A673 (cell line): Measurements from ENCODE around the gene CDKN2C. TPM values are rescaled to one million over a fixed set of nuclear protein-coding genes. Genes with fewer than 3 reads are reported as not detected.

ENCODE experiments used
- Bru-seq: library from RNA; stranded (reverse); fragments of 400-500 nt; gene quantifications from one replicate; lab custom pipeline; 2021; lab: Mats Ljungman, UMichigan
- BruChase-seq, 2 experiments: library from RNA; stranded (reverse); fragments of 400-500 nt; gene quantifications; one replicate each; lab custom pipeline; 2021; lab: Mats Ljungman, UMichigan
- BruUV-seq: library from RNA; stranded (reverse); fragments of 400-500 nt; replicated peaks from 2 replicates; lab custom pipeline; 2021; lab: Mats Ljungman, UMichigan
- CTCF ChIA-PET: fragments of 300-600 bp; sonication (Branson Sonifier 250); formaldehyde crosslinking; loops from one replicate; lab custom pipeline; 2022; ENCODE audit warnings: antibody characterized with exemption; lab: Charles Lee
- POLR2A ChIA-PET: fragments of 300-600 bp; sonication (Branson Sonifier 250); formaldehyde crosslinking; loops from one replicate; lab custom pipeline; 2022; ENCODE audit warnings: antibody characterized with exemption; ENCODE audit not compliant: low non-redundant PET; lab: Charles Lee
- DNase-seq: peaks from one replicate; pipeline ENCODE4 v3.0.0-alpha.2; 2015; ENCODE audit warnings: low spot score
- H3K27ac ChIP-seq: fragments of 200-600 bp; sonication (generic); 2 replicates; pipeline ENCODE4 v1.5.1; 2016; ENCODE audit warnings: mixed run types, low read depth, mild to moderate bottlenecking, mixed read lengths, antibody characterized with exemption, low read length; ENCODE audit not compliant: poor library complexity, severe bottlenecking
- H3K27me3 ChIP-seq: fragments of 200-600 bp; sonication (generic); replicated peaks from 2 replicates; pipeline ENCODE4 v1.6.1; 2017; ENCODE audit warnings: mixed run types, low read depth, mild to moderate bottlenecking, mixed read lengths, antibody characterized with exemption, low read length; ENCODE audit not compliant: insufficient read depth, poor library complexity
- H3K36me3 ChIP-seq: fragments of 200-600 bp; sonication (generic); 2 replicates; pipeline ENCODE4 v1.6.1; 2016; ENCODE audit warnings: mixed run types, mild to moderate bottlenecking, mixed read lengths, antibody characterized with exemption, low read length; ENCODE audit not compliant: insufficient read depth, poor library complexity, severe bottlenecking
- H3K4me1 ChIP-seq: fragments of 200-600 bp; sonication (generic); 2 replicates; pipeline ENCODE4 v1.6.1; 2017; ENCODE audit warnings: mixed run types, mild to moderate bottlenecking, mixed read lengths, antibody characterized with exemption, low read length; ENCODE audit not compliant: insufficient read depth, poor library complexity, severe bottlenecking
- H3K4me3 ChIP-seq: fragments of 200-600 bp; sonication (generic); 2 replicates; pipeline ENCODE4 v1.5.1; 2016; ENCODE audit warnings: low read depth, mixed run types, mild to moderate bottlenecking, mixed read lengths, low read length; ENCODE audit not compliant: poor library complexity, severe bottlenecking
- H3K9me3 ChIP-seq: fragments of 200-600 bp; sonication (generic); 2 replicates; pipeline ENCODE4 v1.6.1; 2016; ENCODE audit warnings: mixed run types, low read depth, mild to moderate bottlenecking, mixed read lengths, antibody characterized with exemption, low read length; ENCODE audit not compliant: poor library complexity, severe bottlenecking
- EZH2 ChIP-seq: fragments of 200-600 bp; sonication (generic); IDR thresholded peaks from 2 replicates; pipeline ENCODE4 v1.6.1; 2017; ENCODE audit warnings: borderline replicate concordance, low read depth, mild to moderate bottlenecking, mixed read lengths, antibody characterized with exemption, low read length; ENCODE audit not compliant: poor library complexity, severe bottlenecking
- intact Hi-C: fragments of 100-400 bp; cut with micrococcal nuclease; formaldehyde crosslinking; loops from one replicate; pipeline ENCODE4 v1.10.0; 2022; ENCODE audit not compliant: unreplicated experiment
- long read RNA-seq: library from polyadenylated mRNA; stranded (forward); transcript quantifications from one replicate; pipeline ENCODE4 v2.0.0, GENCODE V29; 2022
- total RNA-seq: library from RNA; stranded (reverse); gene quantifications from 2 replicates; pipeline ENCODE4 v1.2.3, GENCODE V29; 2021
- TF ChIP-seq, protein P1 (sequence below): fragments of 300-800, 200-600 bp; sonication (generic); conservative IDR thresholded peaks from 2 replicates; pipeline ENCODE4 v1.5.1; 2017; ENCODE audit warnings: low read depth, mild to moderate bottlenecking, antibody characterized with exemption, low read length, moderate library complexity, mixed read lengths

Gene CDKN2C
- total RNA-seq (50.9 and 53.5 TPM in 2 replicates), Bru-seq, nascent RNA (percentile 78 among the genes with signal in this experiment), BruChase-seq, experiment 1, labeled RNA remaining after a 2-hour chase (percentile 66 among the genes with signal in this experiment), BruChase-seq, experiment 2, labeled RNA remaining after a 6-hour chase (percentile 73 among the genes with signal in this experiment)
- long read RNA-seq, transcript CDKN2C-203 (3 exons, 2,086 nt) = major isoform, 92 of 125 reads
- long read RNA-seq, transcript CDKN2C-202 (2 exons, 1,220 nt) = minor isoform, 23 of 125 reads
- long read RNA-seq, partial matches to known transcripts = 5 of 125 reads
- long read RNA-seq, other reads (novel, unspliced or antisense) = 5 of 125 reads

DNA sequence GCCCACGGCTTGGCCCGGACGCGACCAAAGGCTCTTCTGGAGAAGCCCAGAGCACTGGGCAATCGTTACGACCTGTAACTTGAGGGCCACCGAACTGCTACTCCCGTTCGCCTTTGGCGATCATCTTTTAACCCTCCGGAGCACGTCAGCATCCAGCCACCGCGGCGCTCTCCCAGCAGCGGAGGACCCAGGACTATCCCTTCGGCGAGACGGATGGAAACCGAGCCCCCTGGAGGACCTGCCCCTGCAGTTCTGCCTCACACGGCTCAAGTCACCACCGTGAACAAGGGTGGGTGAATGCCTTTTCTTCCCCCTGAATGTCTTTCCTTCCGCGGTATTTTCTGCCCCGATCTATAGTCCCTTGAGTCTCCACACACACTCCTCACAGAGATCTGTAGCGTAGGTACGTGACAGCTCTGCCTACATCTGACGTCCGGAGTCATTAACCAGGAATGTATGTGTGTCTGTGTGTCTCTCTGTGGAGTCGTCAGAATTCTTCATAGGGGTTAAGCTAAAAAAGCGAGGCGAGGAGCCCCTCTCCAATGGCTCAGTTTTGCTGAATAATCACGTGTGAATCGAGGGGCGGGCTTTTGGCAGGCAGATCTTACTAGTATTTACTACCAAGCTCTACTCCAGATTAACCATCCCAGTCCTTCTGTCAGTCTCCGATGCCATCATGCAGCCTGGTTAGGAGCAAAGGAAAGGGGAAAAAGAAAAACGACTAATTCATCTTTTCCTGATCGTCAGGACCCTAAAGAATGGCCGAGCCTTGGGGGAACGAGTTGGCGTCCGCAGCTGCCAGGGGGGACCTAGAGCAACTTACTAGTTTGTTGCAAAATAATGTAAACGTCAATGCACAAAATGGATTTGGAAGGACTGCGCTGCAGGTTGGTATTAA lies at the start of gene CDKN2C:
CDKN2C (plus strand) TSS at position 635 of the 898 bp plus-strand sequence; CDS start at position 759, 124 bp downstream.
- peak within 1 kb of the TSS; percentile 97 for H3K27ac ChIP-seq
- ChIA-PET CTCF (interaction anchor here (0.8 kb wide), 1 partner anchor 9 kb away, joined by 3 read pairs; the partner anchor contains the start of gene FAF1), POLR2A (interaction anchor here (0.6 to 0.9 kb wide), 3 partner anchors 10 to 1583 kb away, joined by 3 to 5 read pairs (median 4); partner anchors contain the start of genes FAF1 and TUT4)
- peaks cover 32% of the 10 kb centered on the region for H3K4me1 ChIP-seq
- intact Hi-C loops = loop anchor here (5.0 kb wide), 1 partner anchor 98 kb away; no protein-coding TSS in a partner anchor
- peak; percentile 94 for DNase-seq
- peak within 1 kb of the TSS; percentile 92 for H3K4me3 ChIP-seq
- TSS peak; percentile 66 for BruUV-seq
- H3K36me3 ChIP-seq = peaks cover 17% of the 10 kb centered on the region
- H3K9me3 ChIP-seq = no peaks in the 10 kb centered on the region
- no peaks in the 10 kb centered on the region for H3K27me3 ChIP-seq
- TF ChIP-seq, protein P1, sequence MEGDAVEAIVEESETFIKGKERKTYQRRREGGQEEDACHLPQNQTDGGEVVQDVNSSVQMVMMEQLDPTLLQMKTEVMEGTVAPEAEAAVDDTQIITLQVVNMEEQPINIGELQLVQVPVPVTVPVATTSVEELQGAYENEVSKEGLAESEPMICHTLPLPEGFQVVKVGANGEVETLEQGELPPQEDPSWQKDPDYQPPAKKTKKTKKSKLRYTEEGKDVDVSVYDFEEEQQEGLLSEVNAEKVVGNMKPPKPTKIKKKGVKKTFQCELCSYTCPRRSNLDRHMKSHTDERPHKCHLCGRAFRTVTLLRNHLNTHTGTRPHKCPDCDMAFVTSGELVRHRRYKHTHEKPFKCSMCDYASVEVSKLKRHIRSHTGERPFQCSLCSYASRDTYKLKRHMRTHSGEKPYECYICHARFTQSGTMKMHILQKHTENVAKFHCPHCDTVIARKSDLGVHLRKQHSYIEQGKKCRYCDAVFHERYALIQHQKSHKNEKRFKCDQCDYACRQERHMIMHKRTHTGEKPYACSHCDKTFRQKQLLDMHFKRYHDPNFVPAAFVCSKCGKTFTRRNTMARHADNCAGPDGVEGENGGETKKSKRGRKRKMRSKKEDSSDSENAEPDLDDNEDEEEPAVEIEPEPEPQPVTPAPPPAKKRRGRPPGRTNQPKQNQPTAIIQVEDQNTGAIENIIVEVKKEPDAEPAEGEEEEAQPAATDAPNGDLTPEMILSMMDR = 0 out of 2 replicates have a peak, but pooled peaks have one; percentile 16
- TF ChIP-seq EZH2 = no peak

DNA sequence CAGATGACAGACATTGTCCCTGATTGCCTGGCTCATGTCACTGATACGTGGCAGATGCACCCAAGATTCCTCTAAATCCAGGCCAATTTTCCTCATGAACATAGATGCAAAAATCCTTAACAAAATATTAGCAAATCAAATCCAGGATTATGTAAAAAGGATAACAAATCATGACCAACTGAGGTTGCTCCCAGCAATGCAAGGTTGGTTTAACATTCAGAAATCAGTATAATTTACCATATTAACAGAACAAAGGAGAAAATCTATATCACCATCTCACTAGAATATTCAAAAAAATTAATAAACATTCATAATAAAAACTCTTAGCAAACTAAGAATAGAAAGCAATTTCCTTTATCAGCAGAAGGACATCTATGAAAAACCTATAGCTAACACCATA lies 49.6 kb upstream of the CDKN2C start:
- no peak overlapping the region for H3K27ac ChIP-seq
- no TSS peak for BruUV-seq
- H3K4me1 ChIP-seq = no peaks in the 10 kb centered on the region
- TF ChIP-seq, protein P1 = no peak
- no peak for TF ChIP-seq EZH2
- intact Hi-C loops = loop anchor here (10.0 kb wide), 1 partner anchor 264 kb away; no protein-coding TSS in a partner anchor
- no peaks in the 10 kb centered on the region for H3K36me3 ChIP-seq
- no peaks in the 10 kb centered on the region for H3K27me3 ChIP-seq
- DNase-seq = no peak
- H3K4me3 ChIP-seq = no peak overlapping the region
- ChIA-PET POLR2A (no interaction called here), CTCF (no interaction called here)
- H3K9me3 ChIP-seq = peaks cover 27% of the 10 kb centered on the region

DNA sequence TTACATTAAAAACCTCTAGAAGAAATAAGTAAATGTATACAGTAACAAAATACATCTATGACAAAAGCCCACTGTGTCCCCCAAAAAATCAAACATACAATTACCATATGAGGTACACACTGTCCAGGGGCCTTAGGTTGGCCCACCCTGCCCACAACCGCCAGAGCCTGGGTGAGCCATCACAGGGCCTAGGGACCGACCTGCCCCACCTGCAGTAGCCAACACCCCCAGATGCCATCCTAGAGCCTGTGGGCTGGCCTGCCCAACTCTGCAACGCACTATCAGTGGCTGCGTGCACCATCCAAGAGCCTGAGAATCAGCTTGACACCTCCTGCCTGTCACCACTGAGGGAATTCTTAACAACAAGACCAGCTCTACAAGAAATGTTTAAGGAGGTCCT lies 49.0 kb upstream of the CDKN2C start:
- ChIA-PET POLR2A (no interaction called here), CTCF (no interaction called here)
- intact Hi-C loops = loop anchor here (10.0 kb wide), 1 partner anchor 264 kb away; no protein-coding TSS in a partner anchor
- no TSS peak for BruUV-seq
- Histone ChIP-seq H3K9me3 (peaks cover 27% of the 10 kb centered on the region), H3K36me3 (no peaks in the 10 kb centered on the region), H3K27me3 (no peaks in the 10 kb centered on the region), H3K4me1 (no peaks in the 10 kb centered on the region), H3K4me3 (no peak overlapping the region), H3K27ac (no peak overlapping the region)
- no peak for DNase-seq
- no peak for TF ChIP-seq EZH2
- TF ChIP-seq, protein P1 = no peak
